HL-60 (cell line): ENCODE measurements around the gene ENTHD1.
"Not testable (repeated sequence)": the region's sequence is repeated elsewhere in the genome, so short reads cannot be mapped to it uniquely, and the experiment has no call there.

ENCODE experiments used
- DNase-seq, 2 experiments: peaks; one replicate each; pipeline ENCODE4 v3.0.0-alpha.2; 2010 to 2020; ENCODE audit warnings: low read depth in 1 of 2, low spot score in 1 of 2
- H3K27ac ChIP-seq: fragments of 250-450 bp; sonication (Bioruptor Pico); replicated peaks from 2 replicates; pipeline ENCODE4 v1.5.1; 2020; ENCODE audit warnings: mild to moderate bottlenecking, moderate library complexity
- H3K27me3 ChIP-seq: fragments of 250-450 bp; sonication (Bioruptor Pico); 2 replicates; pipeline ENCODE4 v1.5.1; 2021; ENCODE audit warnings: mild to moderate bottlenecking, moderate library complexity; ENCODE audit not compliant: insufficient read depth, poor library complexity, severe bottlenecking
- H3K4me3 ChIP-seq: replicated peaks from 2 replicates; pipeline ENCODE4 v1.5.1; 2011; ENCODE audit warnings: mild to moderate bottlenecking, control low read depth, low read length; ENCODE audit not compliant: insufficient read depth
- GABPA ChIP-seq: IDR thresholded peaks from 2 replicates; pipeline ENCODE4 v1.6.1; 2012; ENCODE audit warnings: low read depth
- POLR2AphosphoS5 ChIP-seq: IDR thresholded peaks from 2 replicates; pipeline ENCODE4 v1.6.1; 2012; ENCODE audit warnings: low read depth
- SPI1 ChIP-seq: IDR thresholded peaks from 2 replicates; pipeline ENCODE4 v1.6.1; 2012; ENCODE audit warnings: low read depth, mild to moderate bottlenecking, borderline replicate concordance
- TF ChIP-seq, protein P1 (sequence below): IDR thresholded peaks from 2 replicates; pipeline ENCODE4 v1.6.1; 2012; ENCODE audit warnings: low read depth; ENCODE audit not compliant: insufficient replicate concordance
- TF ChIP-seq, protein P2 (sequence below): IDR thresholded peaks from one replicate; pipeline ENCODE4 v1.5.1; 2011; ENCODE audit warnings: low read length, control low read depth, inconsistent platforms; ENCODE audit not compliant: insufficient read depth

ENTHD1 gene

GRCh38 chr22:39877079-39877845 lies 16.3 kb downstream of the ENTHD1 start:
- Histone ChIP-seq H3K27ac (peak overlapping the region; percentile 38), H3K27me3 (no peaks in the 10 kb centered on the region), H3K4me3 (no peak overlapping the region)
- DNase-seq, result no peak
- TF ChIP-seq POLR2AphosphoS5, result no peak
- TF ChIP-seq, protein P1, sequence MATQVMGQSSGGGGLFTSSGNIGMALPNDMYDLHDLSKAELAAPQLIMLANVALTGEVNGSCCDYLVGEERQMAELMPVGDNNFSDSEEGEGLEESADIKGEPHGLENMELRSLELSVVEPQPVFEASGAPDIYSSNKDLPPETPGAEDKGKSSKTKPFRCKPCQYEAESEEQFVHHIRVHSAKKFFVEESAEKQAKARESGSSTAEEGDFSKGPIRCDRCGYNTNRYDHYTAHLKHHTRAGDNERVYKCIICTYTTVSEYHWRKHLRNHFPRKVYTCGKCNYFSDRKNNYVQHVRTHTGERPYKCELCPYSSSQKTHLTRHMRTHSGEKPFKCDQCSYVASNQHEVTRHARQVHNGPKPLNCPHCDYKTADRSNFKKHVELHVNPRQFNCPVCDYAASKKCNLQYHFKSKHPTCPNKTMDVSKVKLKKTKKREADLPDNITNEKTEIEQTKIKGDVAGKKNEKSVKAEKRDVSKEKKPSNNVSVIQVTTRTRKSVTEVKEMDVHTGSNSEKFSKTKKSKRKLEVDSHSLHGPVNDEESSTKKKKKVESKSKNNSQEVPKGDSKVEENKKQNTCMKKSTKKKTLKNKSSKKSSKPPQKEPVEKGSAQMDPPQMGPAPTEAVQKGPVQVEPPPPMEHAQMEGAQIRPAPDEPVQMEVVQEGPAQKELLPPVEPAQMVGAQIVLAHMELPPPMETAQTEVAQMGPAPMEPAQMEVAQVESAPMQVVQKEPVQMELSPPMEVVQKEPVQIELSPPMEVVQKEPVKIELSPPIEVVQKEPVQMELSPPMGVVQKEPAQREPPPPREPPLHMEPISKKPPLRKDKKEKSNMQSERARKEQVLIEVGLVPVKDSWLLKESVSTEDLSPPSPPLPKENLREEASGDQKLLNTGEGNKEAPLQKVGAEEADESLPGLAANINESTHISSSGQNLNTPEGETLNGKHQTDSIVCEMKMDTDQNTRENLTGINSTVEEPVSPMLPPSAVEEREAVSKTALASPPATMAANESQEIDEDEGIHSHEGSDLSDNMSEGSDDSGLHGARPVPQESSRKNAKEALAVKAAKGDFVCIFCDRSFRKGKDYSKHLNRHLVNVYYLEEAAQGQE, result no peak
- no peak for TF ChIP-seq SPI1
- TF ChIP-seq, protein P2, sequence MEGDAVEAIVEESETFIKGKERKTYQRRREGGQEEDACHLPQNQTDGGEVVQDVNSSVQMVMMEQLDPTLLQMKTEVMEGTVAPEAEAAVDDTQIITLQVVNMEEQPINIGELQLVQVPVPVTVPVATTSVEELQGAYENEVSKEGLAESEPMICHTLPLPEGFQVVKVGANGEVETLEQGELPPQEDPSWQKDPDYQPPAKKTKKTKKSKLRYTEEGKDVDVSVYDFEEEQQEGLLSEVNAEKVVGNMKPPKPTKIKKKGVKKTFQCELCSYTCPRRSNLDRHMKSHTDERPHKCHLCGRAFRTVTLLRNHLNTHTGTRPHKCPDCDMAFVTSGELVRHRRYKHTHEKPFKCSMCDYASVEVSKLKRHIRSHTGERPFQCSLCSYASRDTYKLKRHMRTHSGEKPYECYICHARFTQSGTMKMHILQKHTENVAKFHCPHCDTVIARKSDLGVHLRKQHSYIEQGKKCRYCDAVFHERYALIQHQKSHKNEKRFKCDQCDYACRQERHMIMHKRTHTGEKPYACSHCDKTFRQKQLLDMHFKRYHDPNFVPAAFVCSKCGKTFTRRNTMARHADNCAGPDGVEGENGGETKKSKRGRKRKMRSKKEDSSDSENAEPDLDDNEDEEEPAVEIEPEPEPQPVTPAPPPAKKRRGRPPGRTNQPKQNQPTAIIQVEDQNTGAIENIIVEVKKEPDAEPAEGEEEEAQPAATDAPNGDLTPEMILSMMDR, result no peak
- TF ChIP-seq GABPA, result no peak

- not testable (repeated sequence) for H3K4me3 ChIP-seq, H3K27me3 ChIP-seq
- peak in 1 of 2 experiments; percentile 6 for DNase-seq
- peak overlapping the region; percentile 38 for H3K27ac ChIP-seq
Measured at GRCh38 chr22:39875176-39875885, 18.2 kb downstream of the ENTHD1 start.

GRCh38 chr22:39873965-39874364 lies 19.6 kb downstream of the ENTHD1 start:
- Histone ChIP-seq H3K4me3 (no peak overlapping the region), H3K27ac (no peak overlapping the region), H3K27me3 (no peaks in the 10 kb centered on the region)
- TF ChIP-seq POLR2AphosphoS5 (no peak), SPI1 (no peak), GABPA (no peak)
- TF ChIP-seq, protein P1, result no peak
- TF ChIP-seq, protein P2, result no peak
- no peak for DNase-seq

DNA sequence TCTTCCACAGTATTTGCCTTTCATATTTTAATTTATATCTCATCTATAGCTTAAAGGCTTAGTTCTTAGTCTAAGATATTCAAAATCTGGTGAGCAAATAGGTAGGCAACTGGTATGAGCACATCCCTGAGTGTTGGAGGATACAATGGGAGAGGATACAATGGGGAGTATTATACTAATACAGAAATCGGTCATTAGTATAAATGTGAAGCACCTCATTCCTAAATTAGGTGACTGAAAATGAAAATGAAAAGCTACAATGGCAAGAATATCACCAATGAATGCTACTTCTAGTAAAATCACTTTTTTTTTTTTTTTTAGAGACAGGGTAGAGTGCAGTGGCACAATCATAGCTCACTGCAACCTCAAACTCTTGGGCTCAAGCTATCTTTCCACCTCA lies 21.0 kb downstream of the ENTHD1 start:
- no peak for DNase-seq
- no peak overlapping the region for H3K4me3 ChIP-seq
- no peak for TF ChIP-seq POLR2AphosphoS5
- H3K27ac ChIP-seq, result no peak overlapping the region
- H3K27me3 ChIP-seq, result no peaks in the 10 kb centered on the region
